Activated T-cell treated with anti-CD3 and anti-CD28 coated beads, Interleukin-2, amount 50 U/mL, for 72 hours (primary cell): Measurements from ENCODE around the gene ATXN2. TPM values are rescaled to one million over a fixed set of nuclear protein-coding genes. Genes with fewer than 3 reads are reported as not detected.

Experiments
- ATAC-seq, 2 donors: fragments of 150-1000 bp; cut with Tn5 transposase; replicated peaks in 1 of 2; 2 replicates each; pipeline ENCODE4 v1.10.0; 2021; ENCODE audit warnings: moderate library complexity in 2 of 2, mild to moderate bottlenecking in 1 of 2
- DNase-seq, 2 donors: peaks; one replicate each; pipeline ENCODE4 v3.0.0; 2021 to 2022; ENCODE audit warnings: mixed read lengths in 1 of 2
- H3K27ac Mint-ChIP-seq: one replicate; pipeline ENCODE4 v1.8.0; 2022; ENCODE audit warnings: mild to moderate bottlenecking, moderate library complexity, mixed read lengths
- H3K27me3 Mint-ChIP-seq: one replicate; pipeline ENCODE4 v1.8.0; 2022; ENCODE audit warnings: low read depth, mixed read lengths
- H3K36me3 Mint-ChIP-seq, 2 donors: one replicate each; pipeline ENCODE4 v1.8.0; 2022; ENCODE audit warnings: mixed read lengths in 2 of 2, mild to moderate bottlenecking in 1 of 2; ENCODE audit not compliant: insufficient read depth in 2 of 2
- H3K4me1 Mint-ChIP-seq: one replicate; pipeline ENCODE4 v1.8.0; 2022; ENCODE audit warnings: low read depth, mixed read lengths
- H3K4me3 Mint-ChIP-seq, 2 donors: one replicate each; pipeline ENCODE4 v1.8.0; 2022; ENCODE audit warnings: mild to moderate bottlenecking in 2 of 2, mixed read lengths in 2 of 2, moderate library complexity in 2 of 2
- H3K9me3 Mint-ChIP-seq, 2 donors: one replicate each; pipeline ENCODE4 v1.8.0; 2022; ENCODE audit warnings: mixed read lengths in 2 of 2
- total RNA-seq, 2 donors: library from RNA; stranded (reverse); gene quantifications; one replicate each; pipeline ENCODE4 v1.2.3, GENCODE V29; 2022

Gene ATXN2
- total RNA-seq, 2 donors from 2014 or later = 45.4 to 47.9 TPM

- peak in 1 of 2 donors; percentile 57 for DNase-seq
- Mint-ChIP-seq H3K9me3 (no peaks in the 10 kb centered on the region), H3K4me3 (peak overlapping the region; percentile 5 to 14)
These were observed 160.6 kb downstream of the ATXN2 start for GRCh38 chr12:111438481-111438880.

GRCh38 chr12:111437816-111438454 is 161.2 kb downstream of the ATXN2 start:
- H3K27ac Mint-ChIP-seq = peak overlapping the region; percentile 72
- H3K9me3 Mint-ChIP-seq = no peaks in the 10 kb centered on the region
- peaks cover 5 to 7% of the 10 kb centered on the region in 2 donors for H3K36me3 Mint-ChIP-seq
- DNase-seq (no peak), ATAC-seq (no peak)
- H3K27me3 Mint-ChIP-seq = no peaks in the 10 kb centered on the region
- H3K4me3 Mint-ChIP-seq = peak overlapping the region; percentile 27 to 58
- peaks cover 93% of the 10 kb centered on the region for H3K4me1 Mint-ChIP-seq

More at GRCh38 chr12:111438481-111438880, 160.6 kb downstream of the ATXN2 start:
- Mint-ChIP-seq H3K4me1 (peaks cover 93% of the 10 kb centered on the region), H3K27me3 (no peaks in the 10 kb centered on the region), H3K36me3 (peaks cover 5 to 6% of the 10 kb centered on the region in 2 donors), H3K27ac (no peak overlapping the region)
- ATAC-seq = no peak

DNA sequence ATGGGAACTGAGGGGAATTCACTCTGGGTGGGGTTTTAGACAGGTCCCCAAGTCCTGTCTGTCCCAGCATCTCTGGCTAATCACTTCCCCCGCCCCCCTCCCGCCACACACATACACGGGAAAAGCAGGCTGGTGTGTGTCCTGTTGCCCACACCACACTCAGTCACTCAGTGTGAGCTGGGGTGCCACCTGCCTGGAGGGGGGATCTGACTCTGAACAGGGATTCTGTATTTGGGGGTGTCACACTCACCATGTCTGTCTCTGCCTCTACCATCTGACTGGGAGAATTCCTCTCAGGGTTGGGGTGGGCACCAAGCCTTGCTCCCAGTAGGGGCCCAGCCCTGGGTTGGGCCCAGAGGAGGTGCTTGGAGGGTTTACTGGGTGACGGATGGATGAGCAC is 162.3 kb downstream of the ATXN2 start:
- Mint-ChIP-seq H3K4me1 (peaks cover 95% of the 10 kb centered on the region), H3K27me3 (no peaks in the 10 kb centered on the region), H3K27ac (no peak overlapping the region), H3K36me3 (peaks cover 6 to 14% of the 10 kb centered on the region in 2 donors), H3K4me3 (peak overlapping the region; percentile 5 to 55), H3K9me3 (no peaks in the 10 kb centered on the region)
- no peak for DNase-seq
- no peak for ATAC-seq

GRCh38 chr12:111436266-111436665 is 162.8 kb downstream of the ATXN2 start:
- ATAC-seq (no peak), DNase-seq (no peak)
- Mint-ChIP-seq H3K27me3 (no peaks in the 10 kb centered on the region), H3K4me1 (peaks cover 95% of the 10 kb centered on the region), H3K36me3 (peaks cover 6 to 15% of the 10 kb centered on the region in 2 donors), H3K9me3 (no peaks in the 10 kb centered on the region), H3K4me3 (peak overlapping the region; percentile 77 to 82), H3K27ac (no peak overlapping the region)

GRCh38 chr12:111435661-111436201 is 163.4 kb downstream of the ATXN2 start:
- Mint-ChIP-seq H3K9me3 (no peaks in the 10 kb centered on the region), H3K4me1 (peaks cover 94% of the 10 kb centered on the region)

GRCh38 chr12:111434680-111435338 is 164.3 kb downstream of the ATXN2 start:
- Mint-ChIP-seq H3K4me1 (peaks cover 93% of the 10 kb centered on the region), H3K9me3 (no peaks in the 10 kb centered on the region), H3K27me3 (no peaks in the 10 kb centered on the region), H3K4me3 (peak overlapping the region; percentile 77 to 82), H3K27ac (peak overlapping the region; percentile 48), H3K36me3 (peaks cover 4 to 13% of the 10 kb centered on the region in 2 donors)
- ATAC-seq (peak; percentile 82 to 86), DNase-seq (peak; percentile 84 to 91)

More at GRCh38 chr12:111435661-111436201, 163.4 kb downstream of the ATXN2 start:
- Mint-ChIP-seq H3K27me3 (no peaks in the 10 kb centered on the region), H3K36me3 (peaks cover 6 to 15% of the 10 kb centered on the region in 2 donors), H3K4me3 (peak overlapping the region; percentile 77 to 82), H3K27ac (peak overlapping the region; percentile 52)
- ATAC-seq = no peak
- DNase-seq = no peak

- H3K27me3 Mint-ChIP-seq = no peaks in the 10 kb centered on the region
- ATAC-seq (no peak), DNase-seq (no peak)
- H3K4me3 Mint-ChIP-seq = peak overlapping the region; percentile 77 to 82
- peaks cover 97% of the 10 kb centered on the region for H3K4me1 Mint-ChIP-seq
- H3K27ac Mint-ChIP-seq = peak overlapping the region; percentile 48
- no peaks in the 10 kb centered on the region for H3K9me3 Mint-ChIP-seq
- peaks cover 4 to 13% of the 10 kb centered on the region in 2 donors for H3K36me3 Mint-ChIP-seq
These were observed 165.1 kb downstream of the ATXN2 start for GRCh38 chr12:111434049-111434448.

DNA sequence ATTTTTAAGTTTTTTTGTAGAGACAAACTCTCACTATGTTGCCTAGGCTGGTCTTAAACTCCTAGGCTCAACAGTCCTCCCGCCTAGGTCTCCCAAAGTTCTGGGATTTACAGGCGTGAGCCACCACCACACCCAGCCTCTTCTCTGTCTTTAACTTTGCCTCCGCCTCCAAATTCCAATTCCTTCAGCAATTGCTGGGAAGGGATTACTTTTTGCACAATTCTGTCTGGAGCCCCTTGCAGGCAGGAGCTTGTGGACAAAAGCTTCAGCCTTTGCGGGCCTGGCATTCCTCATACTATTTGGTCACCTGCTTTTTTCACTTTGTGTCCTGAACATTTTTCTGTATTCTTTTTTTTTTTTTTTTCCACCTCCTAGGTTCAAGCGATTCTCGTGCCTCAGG is 167.3 kb downstream of the ATXN2 start:
- DNase-seq (no peak), ATAC-seq (no peak)
- H3K27ac Mint-ChIP-seq = peak overlapping the region; percentile 86
- H3K9me3 Mint-ChIP-seq = no peaks in the 10 kb centered on the region
- no peaks in the 10 kb centered on the region for H3K27me3 Mint-ChIP-seq
- peaks cover 4 to 9% of the 10 kb centered on the region in 2 donors for H3K36me3 Mint-ChIP-seq
- H3K4me1 Mint-ChIP-seq = peaks cover 89% of the 10 kb centered on the region
- peak overlapping the region; percentile 78 to 79 for H3K4me3 Mint-ChIP-seq

DNA sequence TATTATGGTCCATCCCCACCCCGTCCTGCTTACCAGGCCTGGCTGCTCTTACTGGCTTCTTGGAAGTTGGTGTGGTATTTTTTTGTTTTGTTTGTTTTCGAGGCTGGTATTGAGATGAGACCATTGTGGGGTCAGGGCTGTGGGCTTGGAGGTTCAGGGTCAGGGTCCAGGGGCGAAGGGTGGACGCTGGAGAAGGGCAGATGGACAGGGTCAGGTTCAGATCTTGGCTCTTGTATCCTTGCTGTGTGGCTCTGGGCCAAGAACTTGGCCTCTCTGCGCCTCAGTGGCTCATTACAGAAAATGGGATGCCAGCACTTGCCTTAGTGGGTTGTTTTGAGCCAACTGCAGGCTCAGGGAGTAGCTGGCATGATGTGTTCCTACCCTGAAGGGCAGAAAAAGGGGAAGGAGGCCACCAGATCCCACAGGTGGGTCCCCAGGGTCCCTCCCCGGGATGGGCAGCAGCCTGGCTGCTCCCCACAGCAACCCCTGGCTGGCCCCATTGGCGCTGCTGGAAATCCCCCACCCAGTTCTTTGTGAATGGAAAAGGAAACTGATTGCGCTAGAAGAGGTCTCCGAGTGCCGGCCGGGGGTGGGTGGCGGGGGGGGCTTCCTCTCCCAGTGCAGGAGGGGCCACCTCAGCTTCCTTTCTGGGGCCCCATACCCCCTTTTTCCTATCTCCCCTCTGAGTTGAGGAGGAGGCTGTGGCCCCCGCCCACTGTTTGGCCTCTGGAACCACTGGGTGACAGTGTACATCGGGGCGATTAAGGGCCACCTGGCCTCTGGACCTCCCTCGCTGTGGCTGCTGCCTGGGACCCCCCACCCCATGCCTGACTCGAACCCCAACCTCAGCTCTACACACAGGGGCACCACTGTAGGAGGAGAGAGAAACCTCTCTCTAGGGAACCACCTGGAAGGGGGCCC is 168.4 kb downstream of the ATXN2 start:
- Mint-ChIP-seq H3K4me3 (peak overlapping the region; percentile 78 to 79), H3K9me3 (no peaks in the 10 kb centered on the region), H3K36me3 (peaks cover 3 to 9% of the 10 kb centered on the region in 2 donors), H3K27me3 (no peaks in the 10 kb centered on the region), H3K4me1 (peaks cover 89% of the 10 kb centered on the region), H3K27ac (peak overlapping the region; percentile 86)
- peak; percentile 74 to 77 for DNase-seq
- ATAC-seq = peak; percentile 18 to 35

GRCh38 chr12:111429828-111430432 is 169.2 kb downstream of the ATXN2 start:
- DNase-seq (peak; percentile 53 to 57), ATAC-seq (peak; percentile 6 to 18)
- Mint-ChIP-seq H3K4me3 (peak overlapping the region; percentile 78 to 79), H3K27me3 (no peaks in the 10 kb centered on the region), H3K36me3 (peaks cover 3 to 9% of the 10 kb centered on the region in 2 donors), H3K4me1 (peaks cover 89% of the 10 kb centered on the region), H3K9me3 (no peaks in the 10 kb centered on the region), H3K27ac (peak overlapping the region; percentile 78)

- no peak for DNase-seq
- H3K27me3 Mint-ChIP-seq = no peaks in the 10 kb centered on the region
- peak in 1 of 2 donors; percentile 10 for ATAC-seq
These were observed 170.4 kb downstream of the ATXN2 start for GRCh38 chr12:111428728-111429175.

DNA sequence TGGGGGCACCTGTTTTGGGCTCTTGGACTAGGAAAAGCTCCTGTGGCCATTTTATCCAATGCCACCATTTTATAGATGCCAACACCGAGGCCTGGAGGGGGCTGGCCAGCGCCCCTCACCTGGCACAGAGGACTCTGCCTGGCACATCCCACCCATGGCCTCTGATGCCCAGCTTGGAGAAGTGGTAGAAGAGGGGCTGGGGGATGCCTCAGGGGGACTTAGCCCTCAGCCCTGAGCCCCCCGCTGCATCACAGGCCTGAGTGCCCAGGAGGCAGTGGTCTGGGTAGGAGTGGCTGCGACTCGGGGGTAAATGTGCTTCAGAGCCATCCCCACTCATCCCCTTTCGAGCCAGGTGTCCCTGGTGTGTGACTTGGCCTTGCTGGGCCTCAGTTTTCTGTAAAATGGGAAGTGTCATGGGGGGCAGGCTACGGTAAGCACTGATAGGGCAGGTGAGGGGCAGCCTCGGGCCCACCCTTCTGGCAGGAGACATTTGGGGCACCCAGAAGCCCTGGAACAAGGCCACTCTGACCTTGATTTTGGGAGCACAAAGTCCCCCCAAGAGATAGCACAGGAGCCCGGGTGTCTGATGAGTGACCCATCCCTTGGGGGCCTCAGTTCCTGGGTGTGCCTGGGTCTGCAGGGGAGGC is 170.9 kb downstream of the ATXN2 start:
- no peak for DNase-seq
- H3K9me3 Mint-ChIP-seq = no peaks in the 10 kb centered on the region
- H3K4me3 Mint-ChIP-seq = peak overlapping the region; percentile 79 to 90
- peak in 1 of 2 donors; percentile 1 for ATAC-seq
- H3K27me3 Mint-ChIP-seq = no peaks in the 10 kb centered on the region
- H3K4me1 Mint-ChIP-seq = peaks cover 80% of the 10 kb centered on the region
- peaks cover 1 to 9% of the 10 kb centered on the region in 2 donors for H3K36me3 Mint-ChIP-seq
- H3K27ac Mint-ChIP-seq = peak overlapping the region; percentile 58

More at GRCh38 chr12:111428728-111429175, 170.4 kb downstream of the ATXN2 start:
- Mint-ChIP-seq H3K4me1 (peaks cover 86% of the 10 kb centered on the region), H3K36me3 (peaks cover 1 to 9% of the 10 kb centered on the region in 2 donors), H3K27ac (peak overlapping the region; percentile 58), H3K9me3 (no peaks in the 10 kb centered on the region), H3K4me3 (peak overlapping the region; percentile 79 to 90)
